T-helper 2 cell treated with Interferon-gamma antibody and Interleukin-4, amounts not matched to agents 5 μg/mL and 100 μg/mL, for 36 hours (primary cell): ENCODE data around the gene HRAS.

ENCODE experiments used
- DNase-seq: peaks from one replicate; pipeline ENCODE4 v3.0.0; 2021; ENCODE audit warnings: low spot score
- H3K27ac Mint-ChIP-seq: one replicate; pipeline ENCODE4 v1.8.0; 2021; ENCODE audit warnings: mild to moderate bottlenecking, mixed read lengths
- H3K27me3 Mint-ChIP-seq: one replicate; pipeline ENCODE4 v1.8.0; 2021; ENCODE audit warnings: low read depth, mixed read lengths
- H3K36me3 Mint-ChIP-seq: one replicate; pipeline ENCODE4 v1.8.0; 2021; ENCODE audit warnings: low read depth, mixed read lengths
- H3K4me1 Mint-ChIP-seq: one replicate; pipeline ENCODE4 v1.8.0; 2021; ENCODE audit warnings: low read depth, mixed read lengths
- H3K4me3 Mint-ChIP-seq: one replicate; pipeline ENCODE4 v1.8.0; 2022; ENCODE audit warnings: mild to moderate bottlenecking, moderate library complexity, mixed read lengths
- H3K9me3 Mint-ChIP-seq: one replicate; pipeline ENCODE4 v1.8.0; 2021; ENCODE audit warnings: mixed read lengths

Gene HRAS

DNA sequence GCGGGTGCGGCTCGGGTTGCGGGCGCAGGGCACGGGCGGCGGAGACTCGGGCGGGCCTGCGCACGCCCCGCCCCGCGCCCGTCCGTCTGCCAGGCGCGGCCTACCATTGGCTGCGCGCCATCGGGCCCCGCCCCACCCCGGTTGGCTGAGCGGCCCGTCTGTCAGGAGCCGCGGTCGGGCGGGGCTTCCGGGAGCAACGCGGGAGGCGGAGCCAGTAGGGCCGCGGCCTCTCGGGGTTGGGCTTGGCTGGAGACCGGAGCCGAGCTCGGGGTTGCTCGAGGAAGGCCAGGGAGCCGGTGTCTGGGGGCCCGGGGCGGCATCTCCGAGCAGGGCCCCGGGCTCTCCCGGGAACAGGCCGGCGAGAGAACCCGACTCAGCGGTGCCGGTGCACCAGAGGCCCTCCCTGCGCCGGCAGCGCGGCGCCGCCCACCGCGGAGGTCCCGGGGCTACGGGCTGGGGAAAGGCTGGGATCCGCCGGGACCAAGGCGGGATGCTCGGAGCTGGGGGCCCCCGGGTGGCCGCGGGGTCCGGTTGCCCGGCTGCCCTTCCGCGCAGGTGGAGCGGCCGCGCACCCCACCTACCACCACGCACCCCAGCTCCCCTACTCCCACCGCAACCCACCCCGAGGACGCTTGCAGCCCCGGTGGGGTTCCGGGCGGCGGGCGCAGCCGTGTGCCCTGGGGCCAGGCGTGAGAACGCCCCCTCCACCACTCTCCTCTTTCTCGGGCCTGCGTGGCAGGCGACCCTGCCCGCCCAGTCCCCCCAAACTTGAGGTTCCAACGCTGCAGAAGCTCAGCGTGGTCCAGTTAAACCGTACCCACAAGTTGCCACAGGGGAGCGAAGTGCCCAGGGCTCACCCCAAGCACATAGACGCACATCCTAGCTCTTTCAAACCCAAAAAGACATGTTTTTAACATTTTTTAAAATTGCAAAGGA, at the start of gene HRAS:
TSS of gene HRAS (minus strand) at position 58 of the 936 bp plus-strand sequence.
- peak; percentile 97 for DNase-seq
- peak within 1 kb of the TSS; percentile 92 for H3K27ac Mint-ChIP-seq
- peak within 1 kb of the TSS; percentile 87 for H3K4me3 Mint-ChIP-seq
- H3K36me3 Mint-ChIP-seq: peaks cover 7% of the 10 kb centered on the region
- peaks cover 6% of the 10 kb centered on the region for H3K4me1 Mint-ChIP-seq
- no peaks in the 10 kb centered on the region for H3K27me3 Mint-ChIP-seq
- H3K9me3 Mint-ChIP-seq: no peaks in the 10 kb centered on the region

DNA sequence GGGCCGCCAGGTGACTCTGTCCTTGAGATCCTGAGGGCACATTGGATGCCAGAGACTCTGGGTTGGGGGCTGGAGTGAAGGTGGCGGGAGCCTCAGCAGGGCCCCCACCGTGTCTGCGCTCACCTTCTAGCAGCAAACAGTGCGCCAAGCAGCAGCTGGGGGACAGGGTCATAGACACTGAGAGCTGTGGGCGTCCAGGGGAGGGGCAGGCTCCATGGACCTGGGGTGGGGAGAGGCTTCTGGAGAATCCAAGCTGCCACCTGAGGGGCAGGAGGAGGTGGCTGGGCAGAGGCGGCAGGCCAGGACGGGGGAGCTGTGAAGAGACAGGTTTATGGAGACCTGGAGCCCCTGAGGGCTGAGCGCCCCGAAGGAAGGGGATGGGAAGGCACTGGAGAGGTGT, 48.9 kb upstream of the HRAS start:
- H3K4me3 Mint-ChIP-seq: no peak overlapping the region

DNA sequence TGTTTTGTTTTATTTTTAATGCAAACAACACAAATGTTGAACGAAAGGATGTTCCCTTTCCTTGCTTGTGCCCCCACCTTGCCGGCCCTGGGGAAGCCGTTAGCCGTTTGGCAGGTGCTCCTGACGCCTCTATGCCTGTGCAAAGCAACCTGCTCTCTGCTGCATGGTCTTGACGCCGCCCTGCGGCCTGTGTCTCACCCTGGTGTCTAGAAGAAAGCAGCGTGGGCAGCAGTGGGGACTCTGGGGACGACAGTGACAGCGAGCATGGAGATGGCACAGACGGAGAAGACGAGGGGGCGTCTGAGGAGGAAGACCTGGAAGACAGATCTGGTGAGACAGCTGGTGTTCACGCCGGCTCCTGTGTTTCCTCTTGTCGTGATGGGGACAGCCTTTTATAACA, 46.4 kb upstream of the HRAS start:
- H3K9me3 Mint-ChIP-seq: no peaks in the 10 kb centered on the region
- no peak for DNase-seq
- H3K27ac Mint-ChIP-seq: no peak overlapping the region
- peaks cover 31% of the 10 kb centered on the region for H3K4me1 Mint-ChIP-seq
- H3K4me3 Mint-ChIP-seq: no peak overlapping the region
- H3K27me3 Mint-ChIP-seq: no peaks in the 10 kb centered on the region
- H3K36me3 Mint-ChIP-seq: peaks cover 24% of the 10 kb centered on the region

More for the DNA sequence above, 48.9 kb upstream of the HRAS start:
- Mint-ChIP-seq H3K36me3 (peaks cover 40% of the 10 kb centered on the region), H3K4me1 (peaks cover 29% of the 10 kb centered on the region), H3K27ac (no peak overlapping the region), H3K27me3 (no peaks in the 10 kb centered on the region), H3K9me3 (no peaks in the 10 kb centered on the region)
- DNase-seq: no peak

DNA sequence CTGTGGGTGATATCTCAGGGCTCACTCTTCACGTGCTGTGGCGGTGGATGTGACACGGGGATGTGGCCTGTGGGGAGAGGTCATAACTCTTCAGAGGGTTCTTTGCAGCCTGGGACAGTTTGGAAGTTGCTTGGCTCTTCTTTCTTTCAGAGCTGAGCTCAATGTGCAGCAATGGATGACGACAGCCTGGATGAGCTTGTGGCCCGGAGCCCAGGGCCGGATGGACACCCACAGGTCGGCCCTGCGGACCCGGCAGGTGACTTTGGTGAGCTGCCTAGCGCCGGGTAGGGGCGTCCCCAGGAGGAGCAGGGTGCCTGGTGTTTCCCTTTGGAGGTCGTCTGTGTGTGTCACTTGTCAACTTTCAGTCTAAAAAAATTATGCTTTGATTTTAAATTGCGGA, 46.0 kb upstream of the HRAS start:
- DNase-seq: no peak
- Mint-ChIP-seq H3K4me3 (peak overlapping the region; percentile 9), H3K4me1 (peaks cover 28% of the 10 kb centered on the region), H3K9me3 (no peaks in the 10 kb centered on the region), H3K27me3 (no peaks in the 10 kb centered on the region), H3K27ac (no peak overlapping the region), H3K36me3 (peaks cover 21% of the 10 kb centered on the region)

DNA sequence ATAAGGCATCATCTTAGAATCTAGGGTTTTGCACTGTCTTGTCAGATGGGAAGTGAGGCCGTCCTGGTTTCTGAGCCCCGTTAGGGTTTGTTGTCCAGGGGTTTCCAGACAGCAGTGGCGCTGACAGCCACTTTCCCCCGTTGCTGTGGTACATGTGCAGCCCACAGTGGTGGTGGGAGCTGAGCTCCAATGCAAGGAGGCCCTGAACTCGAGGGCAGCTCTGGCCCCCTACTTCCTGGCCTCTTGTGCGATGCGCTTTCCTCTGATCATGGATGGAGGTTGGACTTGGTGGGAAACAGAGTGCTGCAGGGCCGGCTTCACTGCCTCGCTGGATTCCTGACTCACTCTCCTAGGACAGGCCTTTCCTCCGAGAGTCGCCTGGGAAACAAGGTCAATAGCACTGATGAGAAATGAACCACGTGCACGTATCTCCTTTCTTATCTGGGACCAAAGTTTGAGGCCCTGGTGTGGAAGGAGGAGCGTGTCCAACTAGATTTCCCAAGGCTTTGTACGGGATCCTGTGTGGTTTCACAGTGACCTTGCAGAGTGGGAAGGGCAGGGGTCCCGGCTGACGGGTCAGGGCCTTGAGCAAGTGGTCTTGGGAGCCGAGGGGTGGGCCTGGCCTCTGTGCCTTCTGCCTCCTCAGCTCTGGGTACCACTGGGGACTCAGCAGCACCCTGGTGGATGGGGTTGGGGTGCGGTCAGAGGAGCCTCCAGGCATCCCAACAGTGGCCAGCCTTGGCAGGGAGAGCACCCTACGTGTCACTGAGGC, 44.6 kb upstream of the HRAS start:
- peak overlapping the region; percentile 60 for H3K27ac Mint-ChIP-seq
- no peaks in the 10 kb centered on the region for H3K9me3 Mint-ChIP-seq
- H3K36me3 Mint-ChIP-seq: peaks cover 17% of the 10 kb centered on the region
- no peak overlapping the region for H3K4me3 Mint-ChIP-seq
- H3K4me1 Mint-ChIP-seq: peaks cover 26% of the 10 kb centered on the region
- peaks cover 1% of the 10 kb centered on the region for H3K27me3 Mint-ChIP-seq
- DNase-seq: no peak

DNA sequence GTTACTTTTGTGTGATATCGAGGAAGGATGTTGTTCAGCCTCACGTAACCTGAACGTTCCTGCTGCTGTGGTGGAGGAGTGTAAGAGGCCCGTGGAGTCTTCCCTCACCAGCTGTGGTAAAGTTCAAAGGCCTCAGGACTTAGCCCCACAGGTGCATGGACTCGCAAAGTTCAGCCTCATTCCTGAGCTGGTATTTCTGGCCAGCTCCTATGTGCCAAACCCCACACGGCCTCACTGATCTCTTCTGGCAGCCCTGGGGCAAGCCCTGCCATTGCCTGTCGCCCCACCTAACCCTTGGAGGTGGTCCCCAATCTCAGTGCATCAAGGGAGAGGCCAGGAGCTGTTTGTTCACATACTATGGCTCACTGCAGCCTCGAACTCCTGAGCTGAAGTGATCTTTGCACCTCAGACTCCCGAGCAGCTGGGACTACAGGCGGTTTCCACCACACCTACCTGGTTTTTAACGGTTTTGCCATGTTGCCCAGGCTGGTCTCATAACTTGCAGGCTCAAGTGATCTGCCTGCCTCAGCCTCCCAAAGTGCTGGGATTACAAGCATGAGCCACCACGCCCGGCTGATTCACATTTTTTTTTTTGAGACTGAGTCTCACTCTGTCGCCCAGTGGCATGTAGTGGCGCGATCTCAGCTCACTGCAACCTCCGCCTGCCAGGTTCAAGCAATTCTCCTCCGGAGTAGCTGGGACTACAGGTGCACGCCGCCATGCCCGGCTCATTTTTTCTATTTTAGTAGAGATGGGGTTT, 43.1 kb upstream of the HRAS start:
- H3K27me3 Mint-ChIP-seq: peaks cover 5% of the 10 kb centered on the region
- H3K4me1 Mint-ChIP-seq: peaks cover 36% of the 10 kb centered on the region
- H3K4me3 Mint-ChIP-seq: peak overlapping the region; percentile 94
- no peak for DNase-seq
- H3K36me3 Mint-ChIP-seq: peaks cover 11% of the 10 kb centered on the region
- H3K9me3 Mint-ChIP-seq: no peaks in the 10 kb centered on the region
- no peak overlapping the region for H3K27ac Mint-ChIP-seq

DNA sequence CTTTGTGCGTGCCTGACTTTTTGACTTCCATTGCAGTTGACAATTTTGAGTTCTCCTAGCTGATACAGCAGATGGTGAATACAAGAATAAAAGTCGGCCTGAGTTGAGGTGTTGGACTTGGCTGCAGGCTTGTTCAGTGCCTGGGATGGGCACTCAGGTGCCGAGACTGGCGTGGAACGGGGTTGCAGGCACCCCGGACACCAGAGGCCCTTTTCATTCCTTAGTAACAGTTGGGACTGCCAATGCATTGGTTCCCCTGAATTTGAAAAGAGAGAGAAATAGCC, 42.2 kb upstream of the HRAS start:
- Mint-ChIP-seq H3K4me3 (peak overlapping the region; percentile 94), H3K36me3 (peaks cover 11% of the 10 kb centered on the region), H3K27me3 (peaks cover 5% of the 10 kb centered on the region), H3K4me1 (peaks cover 36% of the 10 kb centered on the region), H3K27ac (peak overlapping the region; percentile 88), H3K9me3 (no peaks in the 10 kb centered on the region)
- no peak for DNase-seq

DNA sequence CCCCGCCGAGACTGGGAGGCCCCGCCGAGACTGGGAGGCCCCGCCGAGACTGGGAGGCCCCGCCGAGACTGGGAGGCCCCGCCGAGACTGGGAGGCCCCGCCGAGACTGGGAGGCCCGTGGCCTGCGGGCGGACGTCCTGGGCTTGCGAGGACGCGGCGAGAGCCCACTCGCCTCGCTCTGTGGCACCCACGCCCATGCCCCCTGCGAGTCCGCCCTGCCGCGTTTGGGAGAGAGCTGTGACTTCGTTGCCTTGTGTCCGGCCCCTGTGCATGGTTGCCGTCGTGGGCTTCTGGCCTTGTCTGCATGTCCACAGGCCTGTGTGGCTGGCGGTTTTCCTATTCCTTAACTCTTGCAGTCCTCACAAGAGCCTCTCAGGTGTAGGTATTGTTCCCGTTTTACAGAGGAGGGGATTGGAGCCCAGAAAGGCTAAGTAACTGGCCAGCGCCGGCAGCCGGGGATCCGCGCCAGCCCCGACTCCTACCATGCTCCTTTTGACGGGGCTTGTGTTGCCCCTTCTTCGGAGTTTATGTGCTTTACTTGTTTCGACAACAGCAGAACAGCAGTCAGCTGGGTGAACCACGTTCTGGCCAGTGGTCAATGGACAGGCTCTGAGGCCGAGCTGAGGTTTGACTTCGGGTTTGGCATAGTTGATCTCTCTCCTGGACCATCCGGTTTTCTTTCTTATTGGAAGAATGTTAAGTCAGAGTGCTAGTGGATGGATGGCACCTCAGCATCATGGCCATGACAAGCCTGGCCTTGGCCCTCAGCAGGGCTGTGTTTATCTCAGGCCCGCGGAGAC, 41.6 kb upstream of the HRAS start:
- peaks cover 36% of the 10 kb centered on the region for H3K4me1 Mint-ChIP-seq

DNA sequence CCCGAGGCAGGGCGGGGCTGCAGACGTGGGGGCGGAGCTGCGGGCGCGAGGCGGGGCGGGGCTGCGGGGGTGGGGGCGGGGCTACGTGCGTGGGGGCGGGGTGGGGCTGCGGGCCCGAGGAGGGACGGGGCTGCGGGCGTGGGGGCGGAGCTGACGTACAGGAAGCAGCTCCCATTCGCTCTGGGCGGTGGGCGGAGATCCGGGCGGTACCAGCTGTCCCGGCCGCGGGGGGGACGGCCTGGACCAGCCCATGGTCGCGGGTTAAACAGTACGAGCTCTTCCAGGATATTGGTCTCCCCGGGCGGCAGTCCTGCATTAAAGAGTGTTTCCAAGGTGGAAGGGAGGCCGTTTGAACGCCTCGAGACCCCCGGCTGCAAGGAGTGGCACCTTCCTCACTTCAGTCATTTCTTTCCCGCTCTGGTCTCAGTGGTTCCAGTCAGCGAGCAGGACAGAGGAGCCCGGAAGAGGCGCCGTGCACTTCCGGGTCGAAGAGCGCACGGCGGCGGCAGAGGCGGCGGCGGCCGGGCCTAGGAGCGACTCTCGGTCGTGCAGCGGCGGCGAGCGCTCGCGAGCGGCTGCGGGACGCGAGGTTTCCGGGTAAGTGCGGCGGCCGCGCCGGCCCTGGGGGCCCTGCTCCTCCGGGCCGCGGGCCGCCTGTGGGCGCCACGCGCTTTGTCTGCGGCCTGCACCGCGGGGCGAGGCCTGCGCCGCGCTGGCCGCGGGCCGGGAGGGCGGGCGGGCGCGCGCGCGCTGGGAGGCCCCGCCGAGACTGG, 40.8 kb upstream of the HRAS start, which contains the start of gene PHRF1:
TSS of gene PHRF1 (plus strand) at position 475 of the 773 bp plus-strand sequence. CDS start 5,043 bp downstream, outside the sequence.
- peaks cover 5% of the 10 kb centered on the region for H3K27me3 Mint-ChIP-seq
- peak; percentile 93 for DNase-seq
- peaks cover 34% of the 10 kb centered on the region for H3K4me1 Mint-ChIP-seq
- H3K9me3 Mint-ChIP-seq: no peaks in the 10 kb centered on the region
- peak within 1 kb of the TSS; percentile 100 for H3K27ac Mint-ChIP-seq
- H3K4me3 Mint-ChIP-seq: peak within 1 kb of the TSS; percentile 94
- peaks cover 6% of the 10 kb centered on the region for H3K36me3 Mint-ChIP-seq

More for the DNA sequence above, 41.6 kb upstream of the HRAS start:
- H3K36me3 Mint-ChIP-seq: peaks cover 9% of the 10 kb centered on the region
- DNase-seq: no peak
- H3K9me3 Mint-ChIP-seq: no peaks in the 10 kb centered on the region
- peaks cover 5% of the 10 kb centered on the region for H3K27me3 Mint-ChIP-seq
- peak overlapping the region; percentile 88 for H3K27ac Mint-ChIP-seq
- peak overlapping the region; percentile 94 for H3K4me3 Mint-ChIP-seq

DNA sequence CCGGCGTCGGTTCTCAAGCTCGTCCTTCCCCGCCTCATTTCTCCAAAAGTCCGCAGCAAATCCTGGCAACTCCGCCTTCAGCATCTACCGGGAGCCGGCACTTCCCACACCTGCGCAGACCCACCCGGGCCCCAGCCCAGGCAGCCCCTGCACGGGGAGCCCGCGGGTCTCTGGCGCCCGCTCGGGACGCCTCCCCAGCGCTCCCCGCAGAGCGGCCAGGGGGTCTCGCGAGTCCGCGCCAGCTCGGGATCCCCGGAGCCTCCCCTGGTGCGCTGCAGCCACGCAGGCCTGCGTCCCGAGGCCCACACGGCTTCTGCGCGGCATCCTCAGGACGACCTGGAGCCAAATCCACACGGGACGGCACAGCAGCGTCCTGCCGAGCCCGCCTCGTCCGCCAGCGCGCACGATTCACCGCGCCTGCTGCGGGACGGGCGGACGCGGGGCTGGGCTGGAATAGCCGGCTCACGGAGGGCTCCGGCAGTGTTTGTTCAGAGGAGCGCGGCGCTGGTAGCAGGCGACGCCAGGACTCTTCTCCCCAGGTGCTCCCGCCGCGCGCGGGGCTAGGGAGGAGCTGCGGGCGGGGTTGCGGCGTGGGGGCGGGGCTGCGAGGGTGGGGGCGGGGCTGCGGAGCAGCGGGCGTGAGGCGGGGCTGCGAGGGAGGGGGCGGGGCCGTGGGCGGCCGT, 40.1 kb upstream of the HRAS start:
- Mint-ChIP-seq H3K4me3 (peak overlapping the region; percentile 88), H3K27me3 (peaks cover 5% of the 10 kb centered on the region), H3K9me3 (no peaks in the 10 kb centered on the region), H3K36me3 (peaks cover 6% of the 10 kb centered on the region), H3K27ac (peak overlapping the region; percentile 67), H3K4me1 (peaks cover 32% of the 10 kb centered on the region)
- DNase-seq: no peak

DNA sequence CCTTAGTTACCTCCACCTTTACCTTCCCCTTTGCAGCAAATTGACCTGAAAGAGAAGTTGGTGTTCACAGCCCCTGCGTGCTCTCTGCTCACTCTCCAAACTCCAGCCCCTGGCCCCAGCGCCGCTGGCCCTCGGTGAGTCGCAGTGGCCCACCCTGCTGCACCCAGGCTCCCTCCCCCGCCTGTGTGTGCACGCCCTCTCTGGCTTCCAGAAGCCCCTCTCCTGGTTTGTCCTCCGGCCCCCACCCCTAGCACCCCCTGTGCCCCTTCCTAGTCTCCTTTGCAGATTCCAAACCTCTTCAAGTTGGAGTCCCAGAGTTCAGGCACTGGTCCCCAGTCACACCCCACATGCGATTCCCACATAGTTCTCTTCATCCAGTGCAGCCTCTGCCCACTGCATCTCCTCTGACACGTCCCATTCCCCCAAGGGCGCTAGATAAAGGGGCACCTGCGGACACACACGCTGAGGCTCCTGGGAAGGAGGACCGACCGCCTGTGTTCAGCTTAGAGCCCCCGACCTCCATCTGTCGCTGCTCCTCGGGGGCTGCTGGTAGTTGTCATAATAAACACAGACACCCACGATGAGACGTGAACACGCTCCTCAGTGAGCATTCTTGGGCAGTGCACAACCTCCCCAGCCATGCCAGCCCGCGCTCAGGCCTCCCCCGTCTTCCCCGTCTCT, 39.4 kb upstream of the HRAS start:
- H3K36me3 Mint-ChIP-seq: peaks cover 6% of the 10 kb centered on the region
- H3K27me3 Mint-ChIP-seq: peaks cover 5% of the 10 kb centered on the region
- peaks cover 31% of the 10 kb centered on the region for H3K4me1 Mint-ChIP-seq
- peak overlapping the region; percentile 88 for H3K4me3 Mint-ChIP-seq
- H3K27ac Mint-ChIP-seq: peak overlapping the region; percentile 67
- H3K9me3 Mint-ChIP-seq: no peaks in the 10 kb centered on the region
- DNase-seq: no peak
